H1 (cell line): ENCODE measurements around the gene NDUFAF3. TPM values are rescaled to one million over a fixed set of nuclear protein-coding genes. Genes with fewer than 3 reads are reported as not detected.

Source experiments
- CTCF ChIA-PET: fragments of 300-600 bp; sonication (Branson Sonifier 250); formaldehyde crosslinking; loops from one replicate; lab custom pipeline; 2021; ENCODE audit not compliant: partially characterized antibody; lab: Charles Lee
- POLR2A ChIA-PET: fragments of 300-600 bp; sonication (Branson Sonifier 250); formaldehyde crosslinking; loops from one replicate; lab custom pipeline; 2021; ENCODE audit warnings: inconsistent platforms; ENCODE audit not compliant: partially characterized antibody; lab: Charles Lee
- DNase-seq, 2 experiments: peaks; one replicate each; pipeline versions ENCODE4 v3.0.0 to v3.0.0-alpha.2; 2010 to 2022; ENCODE audit warnings: low spot score in 2 of 2, low read depth in 1 of 2, mixed read lengths in 1 of 2
- FAIRE-seq: peaks from 2 replicates; lab custom pipeline; 2011; peaks lifted over from hg19 to GRCh38; lab: Jason Lieb, UNC
- H2AFZ ChIP-seq: 2 replicates; pipeline ENCODE4 v1.8.1; 2012; ENCODE audit warnings: low read length, inconsistent platforms
- H2AK5ac ChIP-seq: 2 replicates; pipeline ENCODE4 v1.6.1; 2013; ENCODE audit warnings: low read depth, low read length
- H2BK120ac ChIP-seq: replicated peaks from 2 replicates; pipeline ENCODE3; 2013; ENCODE audit warnings: low read depth, low read length, inconsistent platforms
- H2BK12ac ChIP-seq: 2 replicates; pipeline ENCODE4 v1.6.1; 2013; ENCODE audit warnings: low read depth, low read length
- H2BK15ac ChIP-seq: 2 replicates; pipeline ENCODE4 v1.6.1; 2013; ENCODE audit warnings: low read length
- H2BK20ac ChIP-seq: 2 replicates; pipeline ENCODE4 v1.6.1; 2013; ENCODE audit warnings: low read length
- H2BK5ac ChIP-seq: 2 replicates; pipeline ENCODE4 v1.6.1; 2013; ENCODE audit warnings: low read depth, low read length
- H3K14ac ChIP-seq: 2 replicates; pipeline ENCODE4 v1.6.1; 2013; ENCODE audit warnings: inconsistent platforms; ENCODE audit not compliant: insufficient read length
- H3K18ac ChIP-seq: 2 replicates; pipeline ENCODE4 v1.6.1; 2013; ENCODE audit warnings: low read length; ENCODE audit errors: extremely low read depth
- H3K23ac ChIP-seq: 2 replicates; pipeline ENCODE4 v1.6.1; 2013; ENCODE audit warnings: inconsistent platforms; ENCODE audit not compliant: insufficient read length
- H3K23me2 ChIP-seq: 2 replicates; pipeline ENCODE4 v1.6.1; 2013; ENCODE audit warnings: low read depth, low read length
- H3K27ac ChIP-seq: 2 replicates; pipeline ENCODE4 v1.6.1; 2011; ENCODE audit warnings: low read depth, low read length, inconsistent platforms
- H3K27me3 ChIP-seq, 4 experiments: replicated peaks in 1 of 4; 1 replicate in 1 of 4; 2 replicates in 3 of 4; pipeline versions ENCODE4 v1.6.1 to v1.8.1; 2011 to 2013; ENCODE audit warnings: low read length in 3 of 4, mild to moderate bottlenecking in 3 of 4, inconsistent platforms in 2 of 4, mixed read lengths in 2 of 4, moderate library complexity in 1 of 4; ENCODE audit not compliant: control insufficient read depth in 3 of 4, insufficient read depth in 3 of 4; ENCODE audit errors: extremely low read depth in 1 of 4
- H3K36me3 ChIP-seq, 4 experiments: 2 replicates each; pipeline versions ENCODE4 v1.6.1 to v1.8.1; 2011 to 2013; ENCODE audit warnings: mild to moderate bottlenecking in 4 of 4, low read length in 3 of 4, moderate library complexity in 2 of 4, control low read depth in 1 of 4, inconsistent platforms in 1 of 4; ENCODE audit not compliant: insufficient read depth in 4 of 4, control insufficient read depth in 2 of 4
- H3K4ac ChIP-seq: replicated peaks from 2 replicates; pipeline ENCODE3; 2013; ENCODE audit warnings: low read length, low read depth, mixed read lengths, inconsistent platforms; ENCODE audit not compliant: insufficient read length
- H3K4me1 ChIP-seq, 4 experiments: replicated peaks in 1 of 4; 1 replicate in 1 of 4; 2 replicates in 3 of 4; pipeline versions ENCODE4 v1.6.1 to v1.8.1; 2011 to 2013; ENCODE audit warnings: low read length in 3 of 4, inconsistent platforms in 2 of 4, mixed read lengths in 1 of 4; ENCODE audit not compliant: insufficient read depth in 4 of 4, control insufficient read depth in 3 of 4
- H3K4me2 ChIP-seq, 2 experiments: 2 replicates each; pipeline versions ENCODE4 v1.6.1 to v1.8.1; 2011 to 2013; ENCODE audit warnings: low read depth in 2 of 2, low read length in 2 of 2, control low read depth in 1 of 2, inconsistent platforms in 1 of 2, mild to moderate bottlenecking in 1 of 2; ENCODE audit not compliant: insufficient read depth in 1 of 2
- H3K4me3 ChIP-seq, 4 experiments: fragments of 200-600, 300-600 bp in 1 of 4; sonication (generic), shearing (Covaris generic), sonication (Bioruptor Twin) in 1 of 4; 2 replicates each; pipeline versions ENCODE4 v1.5.1 to v1.8.1; 2011 to 2016; ENCODE audit warnings: low read length in 4 of 4, low read depth in 3 of 4, control low read depth in 2 of 4, inconsistent platforms in 2 of 4, mild to moderate bottlenecking in 2 of 4, mixed read lengths in 1 of 4, moderate library complexity in 1 of 4; ENCODE audit not compliant: insufficient read depth in 2 of 4; ENCODE audit errors: extremely low read depth in 1 of 4
- H3K56ac ChIP-seq: replicated peaks from 2 replicates; pipeline ENCODE3; 2013; ENCODE audit warnings: low read depth, mild to moderate bottlenecking, mixed read lengths, low read length, inconsistent platforms; ENCODE audit not compliant: insufficient read length
- H3K79me1 ChIP-seq: 2 replicates; pipeline ENCODE4 v1.6.1; 2013; ENCODE audit warnings: low read depth, low read length, control low read depth
- H3K79me2 ChIP-seq, 2 experiments: 2 replicates each; pipeline versions ENCODE4 v1.6.1 to v1.8.1; 2012 to 2013; ENCODE audit warnings: low read length in 2 of 2, mild to moderate bottlenecking in 2 of 2, inconsistent platforms in 1 of 2; ENCODE audit not compliant: insufficient read depth in 2 of 2, control insufficient read depth in 1 of 2
- H3K9ac ChIP-seq, 4 experiments: replicated peaks in 1 of 4; 1 replicate in 1 of 4; 2 replicates in 3 of 4; pipeline versions ENCODE4 v1.6.1 to v1.8.1; 2011 to 2013; ENCODE audit warnings: low read depth in 3 of 4, low read length in 3 of 4, control low read depth in 2 of 4, mild to moderate bottlenecking in 2 of 4, moderate library complexity in 2 of 4, inconsistent platforms in 1 of 4; ENCODE audit errors: extremely low read depth in 1 of 4
- H3K9me3 ChIP-seq, 2 experiments: 2 replicates each; pipeline versions ENCODE4 v1.6.1 to v1.8.1; 2012 to 2013; ENCODE audit warnings: mild to moderate bottlenecking in 2 of 2, moderate library complexity in 2 of 2, control low read depth in 1 of 2, inconsistent platforms in 1 of 2, low read depth in 1 of 2, low read length in 1 of 2, mixed read lengths in 1 of 2; ENCODE audit not compliant: insufficient read depth in 2 of 2
- H4K20me1 ChIP-seq, 2 experiments: replicated peaks in 1 of 2; 2 replicates each; pipeline versions ENCODE3 to v1.8.1; 2011 to 2013; ENCODE audit warnings: inconsistent platforms in 2 of 2, low read length in 2 of 2, mild to moderate bottlenecking in 1 of 2; ENCODE audit not compliant: insufficient read depth in 2 of 2, control insufficient read depth in 1 of 2
- H4K5ac ChIP-seq: 2 replicates; pipeline ENCODE4 v1.6.1; 2013; ENCODE audit warnings: low read length, low read depth, mixed read lengths, inconsistent platforms; ENCODE audit not compliant: insufficient read length
- H4K8ac ChIP-seq: 2 replicates; pipeline ENCODE4 v1.8.0; 2013; ENCODE audit warnings: mild to moderate bottlenecking, moderate library complexity, low read length, inconsistent platforms; ENCODE audit not compliant: insufficient read depth; ENCODE audit errors: extremely low read depth
- H4K91ac ChIP-seq: replicated peaks from 2 replicates; pipeline ENCODE3; 2013; ENCODE audit warnings: low read length, mixed read lengths, inconsistent platforms; ENCODE audit not compliant: insufficient read length
- WGBS, 2 experiments: shearing (Covaris generic) in 1 of 2; methylation state at CpG; one replicate each; pipeline versions ENCODE4 v1.1.6 to v1.1.7; 2013 to 2015; ENCODE audit warnings: low lambda C conversion rate in 2 of 2, mixed read lengths in 2 of 2, inconsistent platforms in 1 of 2, low coverage in 1 of 2, missing lambda C conversion rate in 1 of 2; ENCODE audit not compliant: insufficient replicate concordance in 2 of 2, insufficient coverage in 1 of 2, insufficient read length in 1 of 2; ENCODE audit errors: extremely low coverage in 1 of 2, missing lambda C conversion rate in 1 of 2; 5-methylcytosine and 5-hydroxymethylcytosine counted together
- polyA plus RNA-seq, 7 experiments: library from polyadenylated mRNA; depleted of rRNA in 3 of 7; stranded (reverse) in 5 of 7; unstranded in 2 of 7; fragments of >200 nt in 5 of 7; fragments of 200-250 nt in 2 of 7; gene quantifications; 1 replicate in 5 of 7; 2 replicates in 1 of 7; 4 replicates in 1 of 7; pipeline versions ENCODE4 v1.2.1 to v1.2.3, GENCODE V29; 2011 to 2013; ENCODE audit warnings: missing spikeins in 2 of 7, mixed read lengths in 2 of 7
- total RNA-seq: library from RNA; stranded (reverse); fragmentation: NEBNext Ultra II Directional; extraction: Animal tissue kit (Norgen Biotek cat#: 25700); gene quantifications from 2 replicates; pipeline ENCODE4 v1.2.1, GENCODE V29; 2021

NDUFAF3 gene
- total and polyA plus RNA-seq, 2 of the 8 experiments (the other 6 are each of a cell fraction or from before 2014, with no cell fraction given): 27.8 to 45.5 TPM

- FAIRE-seq (no peak), DNase-seq (no peak)
- no peak overlapping the region for H4K5ac ChIP-seq
- peaks cover 0 to 16% of the 10 kb centered on the region in 2 experiments; a peak in 1 of 4 replicates for H3K79me2 ChIP-seq
- no peak overlapping the region for H3K18ac ChIP-seq
- H2AK5ac ChIP-seq: 0 out of 2 replicates have a peak overlapping the region, but pooled peaks have one; percentile 77
- H3K79me1 ChIP-seq: peaks cover 5% of the 10 kb centered on the region
- H3K4me1 ChIP-seq: peaks cover 0 to 21% (median 13%) of the 10 kb centered on the region in 4 experiments; a peak in 6 of 7 replicates
- ChIA-PET CTCF (interaction anchor here (0.6 to 24.3 kb wide), 11 partner anchors 10 to 520 kb away, joined by 3 to 467 read pairs (median 3); partner anchors contain the start of genes P4HTM, QARS1, QRICH1 and WDR6), POLR2A (interaction anchor here (0.6 to 38.8 kb wide), 14 partner anchors 7 to 1327 kb away, joined by 3 to 1518 read pairs (median 14); partner anchors contain the start of genes DALRD3, IMPDH2, IP6K2 and LAMB2)
- 0 out of 2 replicates have a peak overlapping the region, but pooled peaks have one; percentile 98 for H2BK5ac ChIP-seq
- no peak overlapping the region for H2BK15ac ChIP-seq
- H3K36me3 ChIP-seq: peaks cover 18 to 38% (median 26%) of the 10 kb centered on the region in 4 experiments
- peaks cover 32% of the 10 kb centered on the region for H3K23me2 ChIP-seq
- no peak overlapping the region for H4K91ac ChIP-seq
- no peak overlapping the region for H3K23ac ChIP-seq
- no peak overlapping the region for H2BK120ac ChIP-seq
- H3K4me3 ChIP-seq: peak overlapping the region; percentile 84 to 97 (median 95)
- no peak overlapping the region for H3K27ac ChIP-seq
- H2BK20ac ChIP-seq: no peak overlapping the region
- no peak overlapping the region for H3K4ac ChIP-seq
- H3K9me3 ChIP-seq: no peaks in the 10 kb centered on the region
- H3K27me3 ChIP-seq: no peaks in the 10 kb centered on the region
- H3K56ac ChIP-seq: no peak overlapping the region
- H3K14ac ChIP-seq: no peak overlapping the region
- no peak overlapping the region for H2AFZ ChIP-seq
- H3K4me2 ChIP-seq: peak overlapping the region; percentile 96 to 98
- no peak overlapping the region for H4K8ac ChIP-seq
- H4K20me1 ChIP-seq: peaks cover 13 to 15% of the 10 kb centered on the region in 2 experiments
- H2BK12ac ChIP-seq: 0 out of 2 replicates have a peak overlapping the region, but pooled peaks have one; percentile 33
- H3K9ac ChIP-seq: peak overlapping the region in 3 of 4 experiments; percentile 86 to 96 (median 94); a peak in 3 of 7 replicates
- 77% methylated on average over 12 of the region's 12 CpGs; no CpG with 5 or more reads in 1 of the 2 experiments for WGBS, 2 experiments
These were observed 2.0 kb upstream of the NDUFAF3 start for GRCh38 chr3:49019941-49020329.
